Measurements from ENCODE around the gene CYP2W1. TPM values are rescaled to one million over a fixed set of nuclear protein-coding genes. Genes with fewer than 3 reads are reported as not detected.

The CYP2W1 gene
- total RNA-seq, 1 donor from 2014 or later = not detected

DNA sequence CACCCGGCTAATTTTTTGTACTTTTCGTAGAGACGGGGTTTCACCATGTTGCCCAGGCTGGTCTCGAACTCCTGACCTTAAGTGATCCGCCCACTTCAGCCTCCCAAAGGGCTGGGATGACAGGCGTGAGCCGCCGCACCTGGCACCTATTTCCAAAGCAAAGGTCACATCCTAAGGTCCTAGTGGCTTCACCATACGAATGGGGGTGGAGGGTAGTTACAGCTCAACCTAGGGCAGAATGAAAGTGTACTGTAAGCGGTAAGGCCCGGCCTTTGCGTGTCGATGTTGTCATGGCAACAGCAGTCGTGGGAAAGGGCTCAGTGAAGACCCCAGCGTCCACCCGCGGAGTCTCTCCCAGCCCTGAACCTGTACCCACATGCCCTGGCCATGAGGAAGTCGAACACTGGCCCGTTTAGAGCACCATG is 6.1 kb upstream of the CYP2W1 start:
- FAIRE-seq = no peak
- no peak overlapping the region for H3K4me3 ChIP-seq (ENCODE audit: insufficient read depth, low read depth, low read length)
- H3K79me2 ChIP-seq (ENCODE audit: insufficient read depth, low read length) = peaks cover 35% of the 10 kb centered on the region
- Mint-ChIP-seq H3K4me3 (ENCODE audit: unreplicated experiment) (peak overlapping the region; percentile 70), H3K27me3 (ENCODE audit: low read depth, unreplicated experiment) (no peaks in the 10 kb centered on the region), H3K36me3 (ENCODE audit: low read depth, unreplicated experiment) (no peaks in the 10 kb centered on the region), H3K27ac (ENCODE audit: unreplicated experiment) (no peak overlapping the region), H3K4me1 (ENCODE audit: low read depth, unreplicated experiment) (peaks cover 8% of the 10 kb centered on the region), H3K9me3 (ENCODE audit: unreplicated experiment) (no peaks in the 10 kb centered on the region)
- peaks cover 8% of the 10 kb centered on the region for H3K4me1 ChIP-seq (ENCODE audit: insufficient read depth, low read length)
- H3K36me3 ChIP-seq (ENCODE audit: insufficient read depth, low read length) = peaks cover 14% of the 10 kb centered on the region
- H4K20me1 ChIP-seq (ENCODE audit: insufficient read depth, low read length) = peaks cover 28% of the 10 kb centered on the region
- no peaks in the 10 kb centered on the region for H3K27me3 ChIP-seq (ENCODE audit: insufficient read depth, low read length)
- DNase-seq (ENCODE audit: low read depth) = no peak
- no peak overlapping the region for H3K27ac ChIP-seq (ENCODE audit: low read depth, low read length)
- no peak overlapping the region for H3K4me2 ChIP-seq (ENCODE audit: low read length)
- no peaks in the 10 kb centered on the region for H3K9me3 ChIP-seq (ENCODE audit: insufficient read depth, low read depth, low read length)
- H3K9ac ChIP-seq (ENCODE audit: low read length) = no peak overlapping the region
- H2AFZ ChIP-seq (ENCODE audit: low read depth, low read length) = no peak overlapping the region
- TF ChIP-seq, protein P1, sequence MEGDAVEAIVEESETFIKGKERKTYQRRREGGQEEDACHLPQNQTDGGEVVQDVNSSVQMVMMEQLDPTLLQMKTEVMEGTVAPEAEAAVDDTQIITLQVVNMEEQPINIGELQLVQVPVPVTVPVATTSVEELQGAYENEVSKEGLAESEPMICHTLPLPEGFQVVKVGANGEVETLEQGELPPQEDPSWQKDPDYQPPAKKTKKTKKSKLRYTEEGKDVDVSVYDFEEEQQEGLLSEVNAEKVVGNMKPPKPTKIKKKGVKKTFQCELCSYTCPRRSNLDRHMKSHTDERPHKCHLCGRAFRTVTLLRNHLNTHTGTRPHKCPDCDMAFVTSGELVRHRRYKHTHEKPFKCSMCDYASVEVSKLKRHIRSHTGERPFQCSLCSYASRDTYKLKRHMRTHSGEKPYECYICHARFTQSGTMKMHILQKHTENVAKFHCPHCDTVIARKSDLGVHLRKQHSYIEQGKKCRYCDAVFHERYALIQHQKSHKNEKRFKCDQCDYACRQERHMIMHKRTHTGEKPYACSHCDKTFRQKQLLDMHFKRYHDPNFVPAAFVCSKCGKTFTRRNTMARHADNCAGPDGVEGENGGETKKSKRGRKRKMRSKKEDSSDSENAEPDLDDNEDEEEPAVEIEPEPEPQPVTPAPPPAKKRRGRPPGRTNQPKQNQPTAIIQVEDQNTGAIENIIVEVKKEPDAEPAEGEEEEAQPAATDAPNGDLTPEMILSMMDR (IDR thresholded peaks at IDR 0.05; ENCODE audit: insufficient read depth, low read depth, low read length) = no peak
- TF ChIP-seq EZH2 (IDR thresholded peaks at IDR 0.05; ENCODE audit: insufficient read depth, low read length) = no peak

DNA sequence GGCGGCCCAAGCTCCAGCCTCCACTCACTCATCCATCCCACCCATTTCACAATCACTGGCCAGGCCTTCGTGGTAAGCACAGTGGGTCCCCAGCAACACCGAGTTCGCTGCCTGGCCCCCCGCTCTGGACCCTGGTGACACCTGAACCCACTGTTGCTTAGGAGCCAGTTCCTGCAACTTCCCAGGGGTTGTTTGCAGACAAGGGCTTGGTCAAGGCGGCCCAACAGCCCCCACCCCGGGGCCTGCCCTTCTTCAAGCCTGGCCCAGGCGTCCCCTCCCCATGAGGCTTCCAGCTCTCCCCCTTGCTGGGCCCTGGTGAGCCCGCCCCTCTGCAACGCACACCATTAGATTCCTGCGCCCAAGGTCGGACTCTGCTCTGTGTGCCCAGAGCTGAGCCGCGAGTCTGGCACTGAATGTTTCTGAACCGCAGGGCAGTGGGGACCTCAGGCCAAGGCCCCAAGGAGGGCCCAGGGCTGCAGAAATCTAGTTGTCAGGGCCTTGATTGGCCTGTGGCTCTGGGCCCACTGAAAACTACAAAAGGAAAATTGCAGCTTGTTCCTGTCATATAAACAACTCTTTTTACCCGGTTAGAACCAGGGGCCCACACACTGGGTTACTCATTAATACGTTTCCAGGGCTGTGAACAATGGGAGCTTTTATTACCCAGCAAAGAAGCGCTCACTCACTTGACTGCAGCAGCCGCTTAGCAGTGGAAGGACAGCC is 5.5 kb upstream of the CYP2W1 start:
- Histone ChIP-seq H3K9ac (ENCODE audit: low read length) (no peak overlapping the region), H3K27ac (ENCODE audit: low read depth, low read length) (no peak overlapping the region), H2AFZ (ENCODE audit: low read depth, low read length) (peak overlapping the region; percentile 10), H3K79me2 (ENCODE audit: insufficient read depth, low read length) (peaks cover 29% of the 10 kb centered on the region), H3K4me2 (ENCODE audit: low read length) (peak overlapping the region; percentile 23), H3K27me3 (ENCODE audit: insufficient read depth, low read length) (no peaks in the 10 kb centered on the region), H3K9me3 (ENCODE audit: insufficient read depth, low read depth, low read length) (no peaks in the 10 kb centered on the region), H3K4me1 (ENCODE audit: insufficient read depth, low read length) (peaks cover 8% of the 10 kb centered on the region), H3K36me3 (ENCODE audit: insufficient read depth, low read length) (peaks cover 8% of the 10 kb centered on the region), H4K20me1 (ENCODE audit: insufficient read depth, low read length) (peaks cover 22% of the 10 kb centered on the region), H3K4me3 (ENCODE audit: insufficient read depth, low read depth, low read length) (no peak overlapping the region)
- Mint-ChIP-seq H3K27me3 (ENCODE audit: low read depth, unreplicated experiment) (no peaks in the 10 kb centered on the region), H3K4me3 (ENCODE audit: unreplicated experiment) (peak overlapping the region; percentile 45), H3K36me3 (ENCODE audit: low read depth, unreplicated experiment) (no peaks in the 10 kb centered on the region), H3K27ac (ENCODE audit: unreplicated experiment) (peak overlapping the region; percentile 72), H3K9me3 (ENCODE audit: unreplicated experiment) (no peaks in the 10 kb centered on the region), H3K4me1 (ENCODE audit: low read depth, unreplicated experiment) (peaks cover 8% of the 10 kb centered on the region)
- FAIRE-seq (no peak), DNase-seq (ENCODE audit: low read depth) (no peak)
- TF ChIP-seq, protein P1 (IDR thresholded peaks at IDR 0.05; ENCODE audit: insufficient read depth, low read depth, low read length) = no peak
- no peak for TF ChIP-seq EZH2 (IDR thresholded peaks at IDR 0.05; ENCODE audit: insufficient read depth, low read length)

DNA sequence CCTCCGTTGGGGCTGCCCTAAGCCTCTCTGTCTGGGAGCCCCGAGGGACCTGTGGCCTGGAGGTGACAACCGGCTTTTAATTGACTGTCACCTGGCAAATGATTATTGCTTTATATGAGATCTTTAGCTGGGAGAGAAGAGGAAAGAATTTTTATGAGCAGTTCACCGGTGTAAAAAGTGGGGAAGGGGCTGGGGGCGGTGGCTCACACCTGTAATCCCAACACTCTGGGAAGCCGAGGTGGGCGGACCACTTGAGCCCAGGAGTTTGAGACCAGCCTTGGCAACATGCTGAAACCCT is 5.0 kb upstream of the CYP2W1 start:
- H3K27me3 Mint-ChIP-seq (ENCODE audit: low read depth, unreplicated experiment) = no peaks in the 10 kb centered on the region
- Histone ChIP-seq H3K36me3 (ENCODE audit: insufficient read depth, low read length) (peaks cover 3% of the 10 kb centered on the region), H3K79me2 (ENCODE audit: insufficient read depth, low read length) (peaks cover 24% of the 10 kb centered on the region), H2AFZ (ENCODE audit: low read depth, low read length) (no peak overlapping the region), H3K4me2 (ENCODE audit: low read length) (no peak overlapping the region), H4K20me1 (ENCODE audit: insufficient read depth, low read length) (peaks cover 17% of the 10 kb centered on the region), H3K27ac (ENCODE audit: low read depth, low read length) (no peak overlapping the region), H3K27me3 (ENCODE audit: insufficient read depth, low read length) (no peaks in the 10 kb centered on the region), H3K9ac (ENCODE audit: low read length) (no peak overlapping the region), H3K9me3 (ENCODE audit: insufficient read depth, low read depth, low read length) (no peaks in the 10 kb centered on the region), H3K4me3 (ENCODE audit: insufficient read depth, low read depth, low read length) (no peak overlapping the region), H3K4me1 (ENCODE audit: insufficient read depth, low read length) (peaks cover 8% of the 10 kb centered on the region)
- no peaks in the 10 kb centered on the region for H3K36me3 Mint-ChIP-seq (ENCODE audit: low read depth, unreplicated experiment)
- DNase-seq (ENCODE audit: low read depth) = no peak
- no peak for TF ChIP-seq EZH2 (IDR thresholded peaks at IDR 0.05; ENCODE audit: insufficient read depth, low read length)
- TF ChIP-seq, protein P1 (IDR thresholded peaks at IDR 0.05; ENCODE audit: insufficient read depth, low read depth, low read length) = no peak
- H3K27ac Mint-ChIP-seq (ENCODE audit: unreplicated experiment) = peak overlapping the region; percentile 72
- H3K4me3 Mint-ChIP-seq (ENCODE audit: unreplicated experiment) = no peak overlapping the region
- no peaks in the 10 kb centered on the region for H3K9me3 Mint-ChIP-seq (ENCODE audit: unreplicated experiment)
- H3K4me1 Mint-ChIP-seq (ENCODE audit: low read depth, unreplicated experiment) = peaks cover 8% of the 10 kb centered on the region
- FAIRE-seq = no peak
